Smooth muscle cell (in vitro differentiated cells): ENCODE results near the gene PBX1. TPM values are rescaled to one million over a fixed set of nuclear protein-coding genes. Genes with fewer than 3 reads are reported as not detected.

Source experiments
- DNase-seq: peaks from one replicate; lab custom pipeline; 2025; ENCODE audit not compliant: unreplicated experiment; lab: John Stamatoyannopoulos, UW
- H2AFZ ChIP-seq: fragments of 200-600 bp; sonication (generic); 2 replicates; pipeline ENCODE4 v1.6.0; 2016; ENCODE audit warnings: antibody characterized with exemption, low read depth, mild to moderate bottlenecking
- H3F3A ChIP-seq: fragments of 200-600 bp; sonication (generic); 2 replicates; pipeline ENCODE4 v1.6.0; 2017; ENCODE audit warnings: antibody characterized with exemption, low read depth
- H3K27ac ChIP-seq: fragments of 200-600 bp; sonication (generic); 2 replicates; pipeline ENCODE4 v1.5.1; 2016; ENCODE audit warnings: low read depth, mild to moderate bottlenecking
- H3K27me3 ChIP-seq: fragments of 200-600 bp; sonication (generic); 2 replicates; pipeline ENCODE4 v1.6.1; 2016; ENCODE audit warnings: low read depth, mild to moderate bottlenecking
- H3K36me3 ChIP-seq: fragments of 200-600 bp; sonication (generic); 2 replicates; pipeline ENCODE4 v1.5.1; 2016; ENCODE audit warnings: low read depth
- H3K4me1 ChIP-seq: fragments of 200-600 bp; sonication (generic); 2 replicates; pipeline ENCODE4 v1.5.1; 2016; ENCODE audit warnings: low read depth
- H3K4me2 ChIP-seq: fragments of 200-600 bp; sonication (generic); 2 replicates; pipeline ENCODE4 v1.6.0; 2016; ENCODE audit warnings: mild to moderate bottlenecking
- H3K4me3 ChIP-seq: fragments of 200-600 bp; sonication (generic); 2 replicates; pipeline ENCODE4 v1.5.1; 2016; ENCODE audit warnings: mild to moderate bottlenecking
- H3K79me2 ChIP-seq: fragments of 200-600 bp; sonication (generic); 2 replicates; pipeline ENCODE4 v1.6.0; 2016; ENCODE audit warnings: low read depth, mild to moderate bottlenecking
- H3K9ac ChIP-seq: fragments of 200-600 bp; sonication (generic); 2 replicates; pipeline ENCODE4 v1.6.0; 2016; ENCODE audit warnings: low read depth
- H3K9me3 ChIP-seq: fragments of 200-600 bp; sonication (generic); replicated peaks from 2 replicates; pipeline ENCODE4 v1.5.1; 2016; ENCODE audit warnings: low read depth
- H4K20me1 ChIP-seq: fragments of 200-600 bp; sonication (generic); 2 replicates; pipeline ENCODE4 v1.6.0; 2016; ENCODE audit warnings: low read depth
- WGBS: methylation state at CpG from one replicate; pipeline ENCODE4 v1.1.7; 2016; ENCODE audit warnings: low lambda C conversion rate; 5-methylcytosine and 5-hydroxymethylcytosine counted together
- polyA plus RNA-seq: library from polyadenylated mRNA; unstranded; fragments of >200 nt; fragmentation: Nextera tagmentation; extraction: Ambion mirVana; gene quantifications from 2 replicates; pipeline ENCODE4 v1.2.1, GENCODE V29; 2016
- total RNA-seq: library from RNA; depleted of rRNA; stranded (reverse); fragments of >200 nt; gene quantifications from 2 replicates; pipeline ENCODE4 v1.2.3, GENCODE V29; 2014
- TF ChIP-seq, protein P1 (sequence below): fragments of 200-600 bp; sonication (generic); IDR thresholded peaks from 2 replicates; pipeline ENCODE4 v1.5.1; 2017; ENCODE audit warnings: borderline replicate concordance, mild to moderate bottlenecking, antibody characterized with exemption; ENCODE audit not compliant: insufficient read depth, poor library complexity, severe bottlenecking

The PBX1 gene
- total and polyA plus RNA-seq, 2 experiments from 2014 or later: 8.1 to 70.8 TPM

DNA sequence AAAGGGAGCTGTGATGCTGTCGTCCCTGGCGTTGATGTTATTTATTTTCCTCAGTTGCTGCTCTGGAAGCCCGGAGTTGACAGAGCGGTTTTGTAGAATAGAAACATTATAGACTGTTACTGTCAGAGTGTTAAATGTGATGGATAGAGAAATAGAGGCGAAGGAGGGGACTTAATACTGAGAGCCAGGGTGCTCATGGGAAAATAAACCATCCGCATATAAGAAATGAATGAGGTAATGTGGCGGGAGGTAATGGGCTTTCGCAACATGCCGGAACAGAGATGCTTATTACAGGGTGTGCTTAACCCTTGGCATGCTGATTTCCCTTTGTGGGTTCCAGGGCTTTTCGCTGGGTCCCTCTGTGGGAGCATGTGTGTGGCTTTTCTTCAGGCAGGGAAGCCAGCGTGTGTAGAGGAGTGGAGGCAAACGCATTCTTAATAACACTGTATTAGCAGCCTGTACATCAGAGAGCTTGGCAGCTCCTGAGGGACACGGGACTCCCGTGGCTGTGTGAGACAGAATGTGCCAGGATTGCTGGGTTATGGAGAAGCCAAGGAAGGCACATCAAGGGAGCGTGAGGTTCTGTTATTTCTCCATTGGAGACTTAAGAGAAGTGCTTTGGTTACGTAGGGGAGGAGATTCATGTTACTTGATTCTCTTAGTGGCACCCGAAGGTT lies 141.0 kb downstream of the PBX1 start:
- Histone ChIP-seq H3K4me1 (no peaks in the 10 kb centered on the region), H4K20me1 (no peaks in the 10 kb centered on the region), H3K9me3 (no peaks in the 10 kb centered on the region), H2AFZ (no peak overlapping the region), H3K36me3 (no peaks in the 10 kb centered on the region), H3K27ac (no peak overlapping the region), H3K4me3 (no peak overlapping the region), H3F3A (no peaks in the 10 kb centered on the region), H3K79me2 (peaks cover 39% of the 10 kb centered on the region), H3K4me2 (no peak overlapping the region), H3K27me3 (no peaks in the 10 kb centered on the region), H3K9ac (no peak overlapping the region)
- TF ChIP-seq, protein P1, sequence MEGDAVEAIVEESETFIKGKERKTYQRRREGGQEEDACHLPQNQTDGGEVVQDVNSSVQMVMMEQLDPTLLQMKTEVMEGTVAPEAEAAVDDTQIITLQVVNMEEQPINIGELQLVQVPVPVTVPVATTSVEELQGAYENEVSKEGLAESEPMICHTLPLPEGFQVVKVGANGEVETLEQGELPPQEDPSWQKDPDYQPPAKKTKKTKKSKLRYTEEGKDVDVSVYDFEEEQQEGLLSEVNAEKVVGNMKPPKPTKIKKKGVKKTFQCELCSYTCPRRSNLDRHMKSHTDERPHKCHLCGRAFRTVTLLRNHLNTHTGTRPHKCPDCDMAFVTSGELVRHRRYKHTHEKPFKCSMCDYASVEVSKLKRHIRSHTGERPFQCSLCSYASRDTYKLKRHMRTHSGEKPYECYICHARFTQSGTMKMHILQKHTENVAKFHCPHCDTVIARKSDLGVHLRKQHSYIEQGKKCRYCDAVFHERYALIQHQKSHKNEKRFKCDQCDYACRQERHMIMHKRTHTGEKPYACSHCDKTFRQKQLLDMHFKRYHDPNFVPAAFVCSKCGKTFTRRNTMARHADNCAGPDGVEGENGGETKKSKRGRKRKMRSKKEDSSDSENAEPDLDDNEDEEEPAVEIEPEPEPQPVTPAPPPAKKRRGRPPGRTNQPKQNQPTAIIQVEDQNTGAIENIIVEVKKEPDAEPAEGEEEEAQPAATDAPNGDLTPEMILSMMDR: no peak
- no peak for DNase-seq
- WGBS: 92% methylated on average over 17 of the region's 17 CpGs

DNA sequence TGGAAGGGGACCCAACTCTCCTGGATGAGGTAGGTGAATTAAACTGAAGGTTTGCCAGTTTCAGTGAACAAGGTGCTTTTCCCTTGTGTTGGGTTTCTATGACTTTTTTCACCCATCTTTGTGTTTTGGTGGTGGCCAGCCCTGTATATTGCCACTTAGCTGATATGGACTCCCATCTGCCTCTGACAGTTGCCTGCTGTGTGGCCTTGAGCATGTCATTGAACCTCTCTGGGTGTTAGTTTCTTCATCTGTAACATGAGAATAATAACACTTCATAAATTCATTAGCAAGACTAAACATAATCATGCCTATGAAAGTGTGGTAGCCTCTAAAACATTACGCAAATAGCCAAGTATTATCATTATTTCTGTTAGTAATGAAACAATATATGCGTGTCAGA lies 141.7 kb downstream of the PBX1 start:
- H3K4me3 ChIP-seq: no peak overlapping the region
- no peaks in the 10 kb centered on the region for H4K20me1 ChIP-seq
- no peak overlapping the region for H3K4me2 ChIP-seq
- peaks cover 5% of the 10 kb centered on the region for H3F3A ChIP-seq
- H3K4me1 ChIP-seq: no peaks in the 10 kb centered on the region
- no peak for DNase-seq
- peak overlapping the region; percentile 33 for H3K27ac ChIP-seq
- no peaks in the 10 kb centered on the region for H3K36me3 ChIP-seq
- H3K79me2 ChIP-seq: peaks cover 38% of the 10 kb centered on the region
- 94% methylated on average over 2 of the region's 2 CpGs for WGBS
- no peak overlapping the region for H3K9ac ChIP-seq
- no peaks in the 10 kb centered on the region for H3K9me3 ChIP-seq
- TF ChIP-seq, protein P1: no peak
- no peak overlapping the region for H2AFZ ChIP-seq
- H3K27me3 ChIP-seq: no peaks in the 10 kb centered on the region

DNA sequence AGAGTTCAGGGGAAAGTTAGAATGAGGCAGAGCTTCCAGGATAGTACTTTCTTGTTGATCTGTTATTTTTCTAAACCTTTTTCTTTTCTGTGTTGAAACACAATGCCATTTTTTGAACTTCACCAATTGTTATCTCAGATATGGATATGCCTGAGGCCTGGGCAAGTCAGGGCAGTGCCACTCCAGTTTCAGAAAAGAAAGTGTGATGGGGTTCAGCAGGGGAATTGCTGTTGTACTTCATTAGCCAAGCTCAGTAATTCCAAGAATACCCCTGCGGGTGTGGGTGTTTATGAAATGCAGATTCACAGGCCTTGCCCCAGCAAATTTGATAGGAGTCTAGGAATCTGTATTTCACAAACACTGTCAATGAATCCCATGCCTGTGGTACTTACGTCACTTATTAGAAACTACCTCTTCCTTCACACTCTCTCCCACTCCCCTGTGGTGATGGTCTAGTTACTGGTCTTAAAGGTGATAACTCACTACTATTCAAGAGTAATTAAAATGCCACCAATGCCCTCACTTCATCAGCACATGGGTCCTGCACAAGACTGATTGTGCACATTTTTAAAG lies 142.3 kb downstream of the PBX1 start:
- Histone ChIP-seq H3K9me3 (no peaks in the 10 kb centered on the region), H3K4me3 (no peak overlapping the region), H3K4me2 (no peak overlapping the region), H3K9ac (no peak overlapping the region), H3F3A (peaks cover 7% of the 10 kb centered on the region), H3K79me2 (peaks cover 36% of the 10 kb centered on the region), H3K27me3 (no peaks in the 10 kb centered on the region), H4K20me1 (no peaks in the 10 kb centered on the region), H2AFZ (no peak overlapping the region), H3K36me3 (no peaks in the 10 kb centered on the region), H3K27ac (peak overlapping the region; percentile 33), H3K4me1 (peaks cover 5% of the 10 kb centered on the region)
- TF ChIP-seq, protein P1: no peak
- DNase-seq: no peak
- 94% methylated on average over 2 of the region's 2 CpGs for WGBS

DNA sequence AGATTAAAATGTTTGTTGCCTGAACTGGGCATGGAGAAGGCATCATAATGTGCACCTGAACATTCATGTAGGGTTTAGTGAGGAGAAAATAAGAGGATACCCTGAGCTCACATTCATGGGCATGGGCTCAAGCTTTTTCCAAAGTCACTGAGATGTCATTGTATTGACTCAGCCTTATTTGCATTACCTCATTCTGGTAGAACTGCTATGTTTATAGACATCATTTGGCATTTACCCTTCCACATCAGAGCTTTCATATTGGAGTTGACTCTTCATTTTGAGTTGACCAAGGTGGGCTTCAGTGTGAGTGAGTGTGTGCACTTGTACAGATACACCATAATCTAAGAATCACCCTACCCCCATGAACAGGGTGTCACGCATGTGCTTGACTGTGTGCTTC lies 143.2 kb downstream of the PBX1 start:
- Histone ChIP-seq H3K36me3 (no peaks in the 10 kb centered on the region), H3F3A (peaks cover 7% of the 10 kb centered on the region), H3K4me2 (no peak overlapping the region), H2AFZ (no peak overlapping the region), H3K4me3 (no peak overlapping the region), H3K27me3 (no peaks in the 10 kb centered on the region), H4K20me1 (no peaks in the 10 kb centered on the region), H3K79me2 (peaks cover 32% of the 10 kb centered on the region), H3K9me3 (no peaks in the 10 kb centered on the region), H3K27ac (peak overlapping the region; percentile 33), H3K9ac (no peak overlapping the region), H3K4me1 (peaks cover 15% of the 10 kb centered on the region)
- 100% methylated on average over 1 of the region's 1 CpG for WGBS
- no peak for DNase-seq
- TF ChIP-seq, protein P1: no peak
